SK-N-MC (cell line): Measurements from ENCODE around the gene PDE4D.
A peak's percentile ranks its signal among the peaks of the same experiment; 100 is the strongest.
"Not testable (repeated sequence)": the region's sequence is repeated elsewhere in the genome, so short reads cannot be mapped to it uniquely, and the experiment has no call there.

Source experiments
- DNase-seq: peaks from one replicate; pipeline ENCODE4 v3.0.0-alpha.2; 2011; ENCODE audit warnings: low read depth, low spot score
- H3K27ac ChIP-seq: fragments of 200-600 bp; sonication (generic); 2 replicates; pipeline ENCODE4 v1.5.1; 2016; ENCODE audit warnings: mixed run types
- H3K36me3 ChIP-seq: fragments of 200-600 bp; sonication (generic); 2 replicates; pipeline ENCODE4 v1.6.1; 2017; ENCODE audit warnings: antibody characterized with exemption, low read length, mixed read lengths; ENCODE audit not compliant: insufficient read depth
- H3K4me3 ChIP-seq: fragments of 200-600 bp; sonication (generic); 2 replicates; pipeline ENCODE4 v1.5.1; 2016
- H3K9ac ChIP-seq: fragments of 200-600 bp; sonication (generic); 2 replicates; pipeline ENCODE4 v1.8.0; 2017; ENCODE audit warnings: mixed run types, mixed read lengths; ENCODE audit not compliant: insufficient read length
- H3K9me3 ChIP-seq: fragments of 200-600 bp; sonication (generic); 2 replicates; pipeline ENCODE4 v1.6.1; 2017; ENCODE audit warnings: low read depth, mild to moderate bottlenecking, antibody characterized with exemption, low read length, moderate library complexity, mixed read lengths
- EZH2 ChIP-seq: fragments of 200-600 bp; sonication (generic); IDR thresholded peaks from one replicate; pipeline ENCODE4 v1.6.1; 2017; ENCODE audit warnings: antibody characterized with exemption
- FOXP2 ChIP-seq: optimal IDR thresholded peaks from 2 replicates; pipeline ENCODE3; 2011; ENCODE audit warnings: mild to moderate bottlenecking, moderate library complexity; ENCODE audit not compliant: insufficient read depth; ENCODE audit errors: extremely low read length, control extremely low read depth
- POLR2AphosphoS5 ChIP-seq: IDR thresholded peaks from 2 replicates; pipeline ENCODE4 v1.6.1; 2012; ENCODE audit warnings: mild to moderate bottlenecking, low read depth, low read length, borderline replicate concordance

The PDE4D gene

GRCh38 chr5:59058237-59058636 lies 835.3 kb downstream of the PDE4D start:
- Histone ChIP-seq H3K9ac (no peak overlapping the region), H3K9me3 (no peaks in the 10 kb centered on the region), H3K27ac (no peak overlapping the region), H3K4me3 (no peak overlapping the region), H3K36me3 (no peaks in the 10 kb centered on the region)
- no peak for DNase-seq
- no peak for TF ChIP-seq POLR2AphosphoS5
- no peak for TF ChIP-seq FOXP2
- TF ChIP-seq EZH2: no peak

DNA sequence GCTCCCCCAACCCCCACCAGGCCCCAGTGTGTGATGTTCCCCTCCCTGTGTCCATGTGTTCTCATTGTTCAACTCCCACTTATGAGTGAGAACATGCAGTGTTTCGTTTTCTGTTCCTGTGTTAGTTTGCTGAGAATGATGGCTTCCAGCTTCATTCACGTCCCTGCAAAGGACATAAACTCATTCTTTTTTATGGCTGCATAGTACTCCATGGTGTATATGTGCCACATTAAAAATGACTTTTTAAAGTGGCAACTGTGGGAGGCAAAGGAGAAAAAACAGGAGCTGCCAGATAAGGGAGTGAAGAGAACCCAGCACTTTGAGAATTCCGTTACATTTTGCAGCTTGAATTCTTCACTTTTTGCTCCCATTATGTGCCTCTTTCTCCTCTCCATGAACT lies 836.9 kb downstream of the PDE4D start:
- not testable (repeated sequence) for DNase-seq, H3K9ac ChIP-seq, H3K9me3 ChIP-seq, H3K27ac ChIP-seq, H3K36me3 ChIP-seq, H3K4me3 ChIP-seq

DNA sequence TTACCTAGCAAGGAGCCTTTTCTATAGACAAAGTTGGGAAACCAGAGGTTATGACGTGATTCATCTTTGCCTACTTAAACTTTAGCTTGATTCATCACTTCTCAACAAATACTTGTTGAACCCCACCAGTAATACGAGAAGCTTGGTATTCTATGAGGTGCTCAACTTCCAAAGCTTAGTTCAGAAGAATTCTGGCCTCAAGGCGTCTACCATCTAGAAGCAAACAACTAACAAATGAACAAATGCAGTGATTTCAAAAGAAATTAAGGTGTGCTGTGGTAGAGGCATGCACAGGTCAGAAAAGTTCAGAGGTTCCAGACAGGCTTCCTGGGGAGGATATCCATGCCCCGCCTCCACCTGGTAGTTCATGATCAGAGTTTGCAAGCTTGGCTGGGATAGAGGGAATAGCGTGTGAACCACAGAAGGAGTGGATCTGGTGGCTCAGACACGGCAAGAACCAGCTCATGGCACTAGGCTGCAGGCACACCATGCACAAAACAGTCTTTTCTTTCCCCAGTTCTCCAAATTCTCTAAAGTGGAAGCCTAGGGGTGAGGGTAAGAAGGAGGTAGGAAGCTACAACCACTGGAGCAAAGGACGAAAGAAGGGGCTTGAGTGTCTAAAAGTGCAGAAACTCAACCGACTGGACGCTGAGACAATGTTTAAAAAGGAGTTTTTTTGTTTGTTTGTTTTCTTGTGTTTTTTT lies 837.6 kb downstream of the PDE4D start:
- no peak for DNase-seq
- H3K9me3 ChIP-seq: no peaks in the 10 kb centered on the region

GRCh38 chr5:59054963-59055528 lies 838.5 kb downstream of the PDE4D start:
- H3K4me3 ChIP-seq: no peak overlapping the region
- no peak for TF ChIP-seq EZH2
- no peak for TF ChIP-seq FOXP2
- no peak for TF ChIP-seq POLR2AphosphoS5
- no peaks in the 10 kb centered on the region for H3K9me3 ChIP-seq
- H3K36me3 ChIP-seq: no peaks in the 10 kb centered on the region
- DNase-seq: no peak
- no peak overlapping the region for H3K9ac ChIP-seq
- H3K27ac ChIP-seq: no peak overlapping the region

More for the DNA sequence above, 837.6 kb downstream of the PDE4D start:
- Histone ChIP-seq H3K4me3 (no peak overlapping the region), H3K27ac (no peak overlapping the region), H3K9ac (no peak overlapping the region), H3K36me3 (no peaks in the 10 kb centered on the region)
- no peak for TF ChIP-seq EZH2

- TF ChIP-seq FOXP2 (no peak), POLR2AphosphoS5 (no peak), EZH2 (no peak)
- H3K4me3 ChIP-seq: no peak overlapping the region
- H3K9ac ChIP-seq: no peak overlapping the region
- no peak overlapping the region for H3K27ac ChIP-seq
- no peak for DNase-seq
- H3K9me3 ChIP-seq: no peaks in the 10 kb centered on the region
- H3K36me3 ChIP-seq: no peaks in the 10 kb centered on the region
Observed at GRCh38 chr5:59051951-59052350, 841.6 kb downstream of the PDE4D start.

DNA sequence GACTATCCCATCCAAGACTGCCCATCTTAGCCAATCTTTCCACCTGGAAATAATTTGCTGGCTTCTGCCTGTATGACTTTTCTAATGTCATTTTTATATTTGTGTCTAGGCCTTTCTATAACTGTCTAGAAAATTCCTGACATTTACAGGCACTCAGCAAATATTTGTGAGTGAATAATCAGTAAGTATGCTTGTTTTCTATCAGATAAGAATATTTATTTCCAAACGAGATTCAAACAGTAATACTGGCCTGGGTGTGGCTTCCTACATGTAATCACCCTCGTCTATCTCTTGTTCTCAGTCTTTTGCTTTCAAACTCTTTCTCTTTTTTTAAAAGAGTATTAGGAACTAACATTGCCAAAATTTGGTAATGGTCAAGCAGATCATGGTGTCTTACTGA lies 844.4 kb downstream of the PDE4D start:
- H3K4me3 ChIP-seq: no peak overlapping the region
- DNase-seq: no peak
- TF ChIP-seq FOXP2 (no peak), POLR2AphosphoS5 (no peak), EZH2 (no peak)

GRCh38 chr5:59042201-59043055 lies 851.1 kb downstream of the PDE4D start:
- no peaks in the 10 kb centered on the region for H3K36me3 ChIP-seq
- no peak for DNase-seq
- no peak for TF ChIP-seq POLR2AphosphoS5
- TF ChIP-seq FOXP2: no peak
- no peak for TF ChIP-seq EZH2
- H3K9me3 ChIP-seq: no peaks in the 10 kb centered on the region
- no peak overlapping the region for H3K9ac ChIP-seq
- H3K4me3 ChIP-seq: no peak overlapping the region
- peak overlapping the region; percentile 38; the same call in 1 of the 2 replicates for H3K27ac ChIP-seq

More for the DNA sequence above, 844.4 kb downstream of the PDE4D start:
- no peaks in the 10 kb centered on the region for H3K9me3 ChIP-seq
- no peak overlapping the region for H3K27ac ChIP-seq
- H3K36me3 ChIP-seq: no peaks in the 10 kb centered on the region
- no peak overlapping the region for H3K9ac ChIP-seq

- H3K9ac ChIP-seq: no peak overlapping the region
- peak overlapping the region; percentile 19 for H3K27ac ChIP-seq
- H3K4me3 ChIP-seq: no peak overlapping the region
- H3K9me3 ChIP-seq: no peaks in the 10 kb centered on the region
- no peak for TF ChIP-seq POLR2AphosphoS5
- no peaks in the 10 kb centered on the region for H3K36me3 ChIP-seq
- no peak for DNase-seq
Observed at GRCh38 chr5:59041355-59041754, 852.2 kb downstream of the PDE4D start.

- no peaks in the 10 kb centered on the region for H3K9me3 ChIP-seq
- H3K4me3 ChIP-seq: no peak overlapping the region; the same call in 1 of the 2 replicates
- H3K36me3 ChIP-seq: no peaks in the 10 kb centered on the region
- no peak for TF ChIP-seq FOXP2
- no peak for TF ChIP-seq EZH2
- no peak for TF ChIP-seq POLR2AphosphoS5
- DNase-seq: no peak
- no peak overlapping the region for H3K9ac ChIP-seq
- peak overlapping the region; percentile 75 for H3K27ac ChIP-seq
Observed at GRCh38 chr5:59040804-59041201, 852.7 kb downstream of the PDE4D start.
